ENCODE measurements around the gene MYL12A. TPM values are rescaled to one million over a fixed set of nuclear protein-coding genes. Genes with fewer than 3 reads are reported as not detected.
"Not testable (repeated sequence)": the region's sequence is repeated elsewhere in the genome, so short reads cannot be mapped to it uniquely, and the experiment has no call there.

Gene MYL12A
- total RNA-seq (1,000 to 10,000 TPM; 1,642 to 7,537 (median 4,549) TPM), polyA plus RNA-seq (1,000 to 10,000 TPM; 2,104 to 2,994 TPM)
- long read RNA-seq, donor 1, transcript MYL12A-201 (4 exons, 1,229 nt), result minor isoform, 378 of 2,456 reads
- long read RNA-seq, donor 1, transcript MYL12A-207 (4 exons, 947 nt), result minor isoform, 6 of 2,456 reads
- long read RNA-seq, donor 1, transcript MYL12A-202 (4 exons, 899 nt), result major isoform, 1,954 of 2,456 reads
- long read RNA-seq, donor 1, partial matches to known transcripts, result 90 of 2,456 reads
- long read RNA-seq, donor 1, other reads (novel, unspliced or antisense), result 24 of 2,456 reads
- long read RNA-seq, donor 2, transcript MYL12A-202 (4 exons, 899 nt), result major isoform, 11,756 of 13,173 reads
- long read RNA-seq, donor 2, transcript MYL12A-212 (1 exons, 738 nt), result minor isoform, 10 of 13,173 reads
- long read RNA-seq, donor 2, transcript MYL12A-207 (4 exons, 947 nt), result minor isoform, 47 of 13,173 reads
- long read RNA-seq, donor 2, transcript MYL12A-201 (4 exons, 1,229 nt), result minor isoform, 796 of 13,173 reads
- long read RNA-seq, donor 2, partial matches to known transcripts, result 292 of 13,173 reads
- long read RNA-seq, donor 2, other reads (novel, unspliced or antisense), result 270 of 13,173 reads
- long read RNA-seq, donor 3, transcript MYL12A-212 (1 exons, 738 nt), result minor isoform, 5 of 3,650 reads
- long read RNA-seq, donor 3, transcript MYL12A-202 (4 exons, 899 nt), result major isoform, 2,991 of 3,650 reads
- long read RNA-seq, donor 3, transcript MYL12A-207 (4 exons, 947 nt), result minor isoform, 8 of 3,650 reads
- long read RNA-seq, donor 3, transcript MYL12A-201 (4 exons, 1,229 nt), result minor isoform, 463 of 3,650 reads
- long read RNA-seq, donor 3, partial matches to known transcripts, result 24 of 3,650 reads
- long read RNA-seq, donor 3, other reads (novel, unspliced or antisense), result 157 of 3,650 reads

DNA sequence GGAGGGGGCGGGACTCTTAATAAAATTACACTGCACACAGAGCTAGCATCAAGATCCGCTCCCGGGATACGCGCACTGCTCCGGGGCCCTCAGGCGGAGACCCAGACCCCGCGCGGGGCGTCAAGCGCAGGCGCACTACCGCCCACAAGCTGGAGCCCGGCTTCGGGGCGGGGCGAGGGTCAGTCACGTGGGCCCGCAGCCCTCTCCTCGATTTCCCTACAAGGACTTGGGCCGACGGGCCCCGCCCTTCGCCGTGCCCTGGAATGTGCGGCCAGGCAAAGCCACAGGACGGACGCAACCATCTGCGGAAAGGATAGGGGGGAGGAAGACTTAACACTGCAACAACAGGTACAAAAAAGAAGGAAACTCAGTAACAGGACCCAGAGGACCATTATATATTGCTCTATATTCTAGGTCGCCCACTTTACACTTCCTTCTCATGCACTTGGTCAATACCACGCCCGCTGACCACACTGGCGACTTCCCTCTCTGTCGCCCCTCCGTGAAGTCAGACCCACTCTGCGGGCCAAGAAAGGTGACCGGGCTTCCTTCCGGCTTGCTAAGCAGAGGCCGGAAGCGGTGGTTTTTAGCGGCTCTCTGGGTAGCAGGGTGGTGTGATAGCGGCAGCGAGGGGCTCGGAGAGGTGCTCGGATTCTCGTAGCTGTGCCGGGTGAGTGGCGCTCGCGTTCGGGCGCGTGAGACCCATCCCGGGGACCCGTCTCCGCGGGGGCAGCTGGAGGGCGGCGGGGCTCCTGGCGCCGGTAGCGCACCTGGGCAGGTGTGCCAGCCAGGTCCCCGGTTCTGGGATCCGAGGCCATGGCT lies at the start of gene MYL12A:
Gene MYL12A, plus strand, starts transcription at position 562 of the 822 bp plus-strand sequence. CDS start 5,447 bp downstream, outside the sequence.
- H3K4me1 ChIP-seq, result peaks cover 0 to 53% (median 45%) of the 10 kb centered on the region in 12 donors
- H3K4me3 ChIP-seq, result peak within 1 kb of the TSS; percentile 68 to 98 (median 90)
- intact Hi-C loops (cut with DNase I), result loop anchor here (2.0 to 10.0 kb wide), 14 partner anchors 29 to 315 kb away; partner anchors contain the start of genes LPIN2 (in 4 of the 10) and MYOM1 (in 2 of the 10)
- TF ChIP-seq, protein P1, sequence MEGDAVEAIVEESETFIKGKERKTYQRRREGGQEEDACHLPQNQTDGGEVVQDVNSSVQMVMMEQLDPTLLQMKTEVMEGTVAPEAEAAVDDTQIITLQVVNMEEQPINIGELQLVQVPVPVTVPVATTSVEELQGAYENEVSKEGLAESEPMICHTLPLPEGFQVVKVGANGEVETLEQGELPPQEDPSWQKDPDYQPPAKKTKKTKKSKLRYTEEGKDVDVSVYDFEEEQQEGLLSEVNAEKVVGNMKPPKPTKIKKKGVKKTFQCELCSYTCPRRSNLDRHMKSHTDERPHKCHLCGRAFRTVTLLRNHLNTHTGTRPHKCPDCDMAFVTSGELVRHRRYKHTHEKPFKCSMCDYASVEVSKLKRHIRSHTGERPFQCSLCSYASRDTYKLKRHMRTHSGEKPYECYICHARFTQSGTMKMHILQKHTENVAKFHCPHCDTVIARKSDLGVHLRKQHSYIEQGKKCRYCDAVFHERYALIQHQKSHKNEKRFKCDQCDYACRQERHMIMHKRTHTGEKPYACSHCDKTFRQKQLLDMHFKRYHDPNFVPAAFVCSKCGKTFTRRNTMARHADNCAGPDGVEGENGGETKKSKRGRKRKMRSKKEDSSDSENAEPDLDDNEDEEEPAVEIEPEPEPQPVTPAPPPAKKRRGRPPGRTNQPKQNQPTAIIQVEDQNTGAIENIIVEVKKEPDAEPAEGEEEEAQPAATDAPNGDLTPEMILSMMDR (IDR thresholded peaks at IDR 0.05), result no peak
- TF ChIP-seq POLR2A (IDR thresholded peaks at IDR 0.05), result peak; percentile 49 to 94
- no peaks in the 10 kb centered on the region for H3K9me3 ChIP-seq
- H3K36me3 ChIP-seq, result peaks cover 0 to 16% (median 7%) of the 10 kb centered on the region in 9 donors
- ATAC-seq, result peak; percentile 79 to 92 (median 84)
- 0 to 1% (median 1%) methylated on average over 48 to 65 of the region's 65 CpGs for WGBS, 4 donors
- DNase-seq, result peak; percentile 98 to 100 (median 99)
- H3K27me3 ChIP-seq, result no peaks in the 10 kb centered on the region
- peak within 1 kb of the TSS; percentile 98 to 100 (median 100) for H3K27ac ChIP-seq

DNA sequence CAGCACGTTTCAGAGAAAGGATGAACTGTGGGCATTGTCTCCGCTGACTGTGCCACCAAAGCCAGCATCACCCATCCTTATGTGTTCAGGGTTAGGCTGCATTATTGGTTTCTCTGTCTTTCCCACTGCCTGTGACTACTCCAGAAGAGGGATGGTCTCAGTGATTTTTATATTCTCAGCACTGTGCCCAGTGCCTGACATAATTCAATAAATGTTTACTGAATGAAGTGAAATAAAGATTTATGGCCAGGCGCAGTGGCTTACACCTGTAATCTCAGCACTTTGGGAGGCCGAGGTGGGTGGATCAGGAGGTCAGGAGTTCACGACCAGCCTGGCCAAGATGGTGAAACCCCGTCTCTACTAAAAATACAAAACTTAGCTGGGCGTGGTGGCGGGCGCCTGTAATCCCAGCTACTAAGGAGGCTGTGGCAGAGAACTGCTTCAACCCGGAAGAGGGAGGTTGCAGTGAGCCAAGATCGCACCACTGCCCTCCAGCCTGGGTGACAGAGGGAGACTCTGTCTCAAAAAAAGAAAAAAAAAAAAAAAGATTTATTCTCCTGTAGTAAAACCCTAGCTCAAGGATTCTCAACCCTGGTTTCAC lies 49.2 kb upstream of the MYL12A start:
- DNase-seq; ATAC-seq; H3K27me3 ChIP-seq; H3K4me3 ChIP-seq; intact Hi-C loops (cut with DNase I): not testable (repeated sequence)
- Histone ChIP-seq H3K27ac (peak overlapping the region in 1 of 12 donors; percentile 42), H3K9me3 (peaks cover 0 to 15% (median 0%) of the 10 kb centered on the region in 12 donors), H3K4me1 (peaks cover 0 to 64% (median 14%) of the 10 kb centered on the region in 12 donors), H3K36me3 (peaks cover 0 to 14% (median 0%) of the 10 kb centered on the region in 9 donors)
- 70 to 83% (median 76%) methylated on average over 11 of the region's 11 CpGs for WGBS, 4 donors

DNA sequence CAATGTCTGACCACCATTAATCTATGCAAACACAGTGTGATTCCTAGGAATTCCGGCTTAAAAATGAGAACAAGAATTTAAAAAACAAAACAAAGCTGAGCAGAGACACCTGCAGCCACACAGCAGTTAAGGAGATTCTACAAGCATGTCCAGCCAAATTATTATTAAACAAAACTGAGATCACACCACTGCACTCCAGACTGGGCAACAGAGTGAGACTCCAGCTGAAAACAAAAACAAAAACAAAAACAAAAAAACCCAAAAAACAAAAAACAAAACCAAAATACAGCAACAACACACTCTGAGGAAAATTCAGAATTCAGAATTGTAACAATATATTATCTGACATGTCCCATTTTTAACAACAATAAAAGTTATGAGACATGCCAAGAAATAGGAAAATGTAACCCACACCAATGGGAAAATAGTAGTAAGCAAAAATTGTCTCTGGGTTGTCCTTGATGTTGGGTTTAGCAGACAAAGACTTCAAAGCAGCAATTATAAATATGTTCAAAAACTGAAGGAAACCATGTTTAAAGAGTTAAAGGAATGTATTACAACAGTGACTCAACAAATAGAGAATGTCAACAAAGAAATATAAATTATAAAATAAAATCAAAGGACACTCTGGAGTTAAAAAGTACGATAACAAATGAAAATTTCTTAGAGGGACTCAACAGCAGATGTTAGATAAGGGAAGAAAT lies 47.5 kb upstream of the MYL12A start:
- peaks cover 0 to 49% (median 11%) of the 10 kb centered on the region in 12 donors for H3K4me1 ChIP-seq
- intact Hi-C loops (cut with DNase I), result no loop called here
- 77 to 85% (median 80%) methylated on average over 2 of the region's 2 CpGs for WGBS, 4 donors
- H3K4me3 ChIP-seq, result no peak overlapping the region
- H3K36me3 ChIP-seq, result peaks cover 0 to 17% (median 0%) of the 10 kb centered on the region in 9 donors
- H3K27me3 ChIP-seq, result no peaks in the 10 kb centered on the region
- TF ChIP-seq POLR2A (IDR thresholded peaks at IDR 0.05), result no peak
- TF ChIP-seq, protein P1 (IDR thresholded peaks at IDR 0.05), result no peak
- ATAC-seq (no peak), DNase-seq (no peak)
- H3K9me3 ChIP-seq, result peaks cover 0 to 33% (median 2%) of the 10 kb centered on the region in 12 donors
- peak overlapping the region in 2 of 12 donors; percentile 4 to 30 for H3K27ac ChIP-seq

All from heart left ventricle (tissue), 16 donors.